ENCODE data around the gene STX18.

DNA sequence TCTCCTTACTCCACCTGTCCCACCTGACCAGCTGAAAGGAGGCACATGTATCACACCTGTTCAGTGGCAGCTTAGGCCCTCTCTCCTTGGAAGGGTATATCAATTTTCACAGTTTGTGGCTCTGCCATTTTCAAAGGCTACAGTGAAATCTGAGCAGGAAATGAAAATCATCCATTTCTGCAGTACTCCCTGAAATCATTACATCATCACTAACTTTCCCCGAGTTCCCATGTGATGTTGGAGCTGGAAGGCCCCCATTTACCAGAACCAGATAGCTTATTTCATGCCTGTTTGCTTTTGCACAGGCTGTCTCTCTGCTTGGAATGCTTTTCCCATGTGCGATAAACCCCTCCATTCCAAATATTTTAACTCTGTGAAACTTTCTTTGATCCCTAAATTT is 31.0 kb upstream of the STX18 start:
- TF ChIP-seq, protein P1, sequence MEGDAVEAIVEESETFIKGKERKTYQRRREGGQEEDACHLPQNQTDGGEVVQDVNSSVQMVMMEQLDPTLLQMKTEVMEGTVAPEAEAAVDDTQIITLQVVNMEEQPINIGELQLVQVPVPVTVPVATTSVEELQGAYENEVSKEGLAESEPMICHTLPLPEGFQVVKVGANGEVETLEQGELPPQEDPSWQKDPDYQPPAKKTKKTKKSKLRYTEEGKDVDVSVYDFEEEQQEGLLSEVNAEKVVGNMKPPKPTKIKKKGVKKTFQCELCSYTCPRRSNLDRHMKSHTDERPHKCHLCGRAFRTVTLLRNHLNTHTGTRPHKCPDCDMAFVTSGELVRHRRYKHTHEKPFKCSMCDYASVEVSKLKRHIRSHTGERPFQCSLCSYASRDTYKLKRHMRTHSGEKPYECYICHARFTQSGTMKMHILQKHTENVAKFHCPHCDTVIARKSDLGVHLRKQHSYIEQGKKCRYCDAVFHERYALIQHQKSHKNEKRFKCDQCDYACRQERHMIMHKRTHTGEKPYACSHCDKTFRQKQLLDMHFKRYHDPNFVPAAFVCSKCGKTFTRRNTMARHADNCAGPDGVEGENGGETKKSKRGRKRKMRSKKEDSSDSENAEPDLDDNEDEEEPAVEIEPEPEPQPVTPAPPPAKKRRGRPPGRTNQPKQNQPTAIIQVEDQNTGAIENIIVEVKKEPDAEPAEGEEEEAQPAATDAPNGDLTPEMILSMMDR (IDR thresholded peaks at IDR 0.05): no peak
- no peak for TF ChIP-seq POLR2AphosphoS5 (IDR thresholded peaks at IDR 0.05)
- no peak for TF ChIP-seq POLR2A (IDR thresholded peaks at IDR 0.05)
